Transverse colon (tissue), 4 donors: ENCODE data around the gene TMEM171. TPM values are rescaled to one million over a fixed set of nuclear protein-coding genes. Genes with fewer than 3 reads are reported as not detected.

Experiments used
- DNase-seq: peaks from one replicate; pipeline ENCODE4 v3.0.0-alpha.2; 2019
- H3K27ac ChIP-seq, 4 donors: fragments of 200-600 bp; sonication (generic); 2 replicates each; pipeline ENCODE4 v1.5.1; 2016 to 2018; ENCODE audit warnings: inconsistent platforms in 4 of 4
- H3K27me3 ChIP-seq: fragments of 200-600 bp; sonication (generic); 2 replicates; pipeline ENCODE4 v1.5.1; 2017; ENCODE audit warnings: inconsistent platforms
- H3K36me3 ChIP-seq, 4 donors: fragments of 200-600 bp; sonication (generic); 2 replicates each; pipeline ENCODE4 v1.5.1; 2017 to 2019; ENCODE audit warnings: inconsistent platforms in 4 of 4
- H3K4me1 ChIP-seq, 4 donors: fragments of 200-600 bp; sonication (generic); 2 replicates each; pipeline ENCODE4 v1.5.1; 2017 to 2020; ENCODE audit warnings: inconsistent platforms in 4 of 4
- H3K4me3 ChIP-seq, 4 donors: fragments of 200-600 bp; sonication (generic); 1 replicate in 1 of 4; 2 replicates in 3 of 4; pipeline versions ENCODE4 v1.5.1 to v1.6.1; 2017 to 2019; ENCODE audit warnings: inconsistent platforms in 4 of 4
- H3K9me3 ChIP-seq, 2 donors: fragments of 200-600 bp; sonication (generic); 2 replicates each; pipeline ENCODE4 v1.5.1; 2017 to 2019; ENCODE audit warnings: inconsistent platforms in 2 of 2
- EP300 ChIP-seq: sonication (generic); formaldehyde crosslinking; IDR thresholded peaks from one replicate; pipeline ENCODE4 v1.6.1; 2017; ENCODE audit warnings: antibody characterized with exemption, low read depth
- POLR2A ChIP-seq: fragments of 450-650 bp; IDR thresholded peaks from one replicate; pipeline ENCODE4 v1.6.1; 2016; ENCODE audit warnings: antibody characterized with exemption, mild to moderate bottlenecking, moderate library complexity
- POLR2AphosphoS5 ChIP-seq, 3 donors: sonication (generic); formaldehyde crosslinking; IDR thresholded peaks; one replicate each; pipeline ENCODE4 v1.6.1; 2016; ENCODE audit warnings: antibody characterized with exemption in 3 of 3
- WGBS, 2 donors: methylation state at CpG; one replicate each; pipeline ENCODE4 v1.1.5; 2018; ENCODE audit warnings: low coverage in 1 of 2; 5-methylcytosine and 5-hydroxymethylcytosine counted together
- in situ Hi-C, 4 donors: fragments of 200-750 bp; cut with MboI; loops; one replicate each; pipeline versions ENCODE4 v1.15.0 to v1.15.1; 2017; ENCODE audit warnings: low sequenced_read_pairs in 3 of 4, low pct_ligation_motif_present in 1 of 4, low pct_unique_long_range_greater_than_20kb in 1 of 4
- intact Hi-C: fragments of 100-400 bp; cut with DNase I; formaldehyde crosslinking; loops from one replicate; pipeline ENCODE4 v1.15.1; 2023; ENCODE audit warnings: low total_unique reads
- total RNA-seq, 4 donors: library from RNA; depleted of rRNA; stranded (reverse); fragments of >200 nt; gene quantifications; one replicate each; pipeline ENCODE4 v1.1.0, GENCODE V29; 2016
- TF ChIP-seq, protein P1 (sequence below), 5 experiments: fragments of 200-600 bp in 3 of 5; fragments of 450-650 bp in 2 of 5; sonication (generic) in 3 of 5; IDR thresholded peaks; 1 replicate in 2 of 5; 2 replicates in 3 of 5; pipeline ENCODE4 v1.5.1; 2016 to 2017; ENCODE audit warnings: antibody characterized with exemption in 5 of 5, inconsistent platforms in 3 of 5, mild to moderate bottlenecking in 2 of 5, moderate library complexity in 1 of 5

TMEM171 gene
- total RNA-seq, 4 donors from 2014 or later = 32.8 to 179 (median 114) TPM

DNA sequence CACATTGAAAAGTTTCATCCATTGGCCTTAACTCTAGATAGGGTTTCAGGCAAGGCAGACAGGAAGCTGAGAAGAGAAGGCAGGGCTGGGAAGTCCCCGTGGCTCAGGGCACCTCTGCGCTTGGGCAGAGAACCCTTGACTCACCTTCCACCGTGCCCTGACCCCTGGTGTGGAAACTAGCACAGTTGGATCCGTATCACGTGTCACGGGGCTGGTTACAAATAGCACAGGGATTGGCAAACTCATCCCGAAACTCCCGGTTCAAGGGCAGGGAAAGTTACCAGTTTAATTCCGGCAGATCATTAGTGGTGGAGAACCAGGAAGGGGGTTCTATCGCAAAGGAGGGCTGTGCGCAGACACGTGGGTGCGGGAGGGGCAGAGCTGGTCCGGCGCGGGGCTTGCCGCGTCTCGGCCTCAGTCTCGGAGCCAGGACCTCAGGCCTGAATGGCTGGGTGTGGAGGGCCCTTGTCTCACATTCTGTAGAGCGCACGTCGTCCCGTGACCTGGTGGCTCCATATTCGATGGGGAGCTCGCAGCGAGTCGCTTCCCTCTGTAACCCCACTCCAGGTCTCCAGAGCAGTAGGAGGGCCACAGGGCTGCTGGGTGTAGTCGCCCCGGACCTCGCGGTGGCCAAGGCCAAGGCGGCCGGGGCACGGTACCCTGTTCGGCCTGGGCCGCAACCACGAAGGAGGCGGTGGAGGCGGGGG is 771 bp upstream of the TMEM171 start:
- no peaks in the 10 kb centered on the region for H3K9me3 ChIP-seq
- peaks cover 18% of the 10 kb centered on the region for H3K27me3 ChIP-seq
- peak overlapping the region; percentile 84 to 94 (median 89) for H3K27ac ChIP-seq
- no peaks in the 10 kb centered on the region for H3K36me3 ChIP-seq
- WGBS, 2 donors = 31% methylated on average over 40 of the region's 40 CpGs; no CpG with 5 or more reads in 1 of the 2 donors
- peak overlapping the region in 3 of 4 donors; percentile 45 to 63 (median 61) for H3K4me3 ChIP-seq
- peaks cover 0 to 55% (median 42%) of the 10 kb centered on the region in 4 donors for H3K4me1 ChIP-seq
- intact Hi-C loops (no loop called here), in situ Hi-C loops (no loop called here)
- peak; percentile 75 for DNase-seq
- TF ChIP-seq POLR2AphosphoS5 (IDR thresholded peaks at IDR 0.05) (peak in 1 of 3 donors; percentile 46), POLR2A (peak; percentile 8), EP300 (no peak)
- TF ChIP-seq, protein P1, sequence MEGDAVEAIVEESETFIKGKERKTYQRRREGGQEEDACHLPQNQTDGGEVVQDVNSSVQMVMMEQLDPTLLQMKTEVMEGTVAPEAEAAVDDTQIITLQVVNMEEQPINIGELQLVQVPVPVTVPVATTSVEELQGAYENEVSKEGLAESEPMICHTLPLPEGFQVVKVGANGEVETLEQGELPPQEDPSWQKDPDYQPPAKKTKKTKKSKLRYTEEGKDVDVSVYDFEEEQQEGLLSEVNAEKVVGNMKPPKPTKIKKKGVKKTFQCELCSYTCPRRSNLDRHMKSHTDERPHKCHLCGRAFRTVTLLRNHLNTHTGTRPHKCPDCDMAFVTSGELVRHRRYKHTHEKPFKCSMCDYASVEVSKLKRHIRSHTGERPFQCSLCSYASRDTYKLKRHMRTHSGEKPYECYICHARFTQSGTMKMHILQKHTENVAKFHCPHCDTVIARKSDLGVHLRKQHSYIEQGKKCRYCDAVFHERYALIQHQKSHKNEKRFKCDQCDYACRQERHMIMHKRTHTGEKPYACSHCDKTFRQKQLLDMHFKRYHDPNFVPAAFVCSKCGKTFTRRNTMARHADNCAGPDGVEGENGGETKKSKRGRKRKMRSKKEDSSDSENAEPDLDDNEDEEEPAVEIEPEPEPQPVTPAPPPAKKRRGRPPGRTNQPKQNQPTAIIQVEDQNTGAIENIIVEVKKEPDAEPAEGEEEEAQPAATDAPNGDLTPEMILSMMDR (IDR thresholded peaks at IDR 0.05) = no peak

DNA sequence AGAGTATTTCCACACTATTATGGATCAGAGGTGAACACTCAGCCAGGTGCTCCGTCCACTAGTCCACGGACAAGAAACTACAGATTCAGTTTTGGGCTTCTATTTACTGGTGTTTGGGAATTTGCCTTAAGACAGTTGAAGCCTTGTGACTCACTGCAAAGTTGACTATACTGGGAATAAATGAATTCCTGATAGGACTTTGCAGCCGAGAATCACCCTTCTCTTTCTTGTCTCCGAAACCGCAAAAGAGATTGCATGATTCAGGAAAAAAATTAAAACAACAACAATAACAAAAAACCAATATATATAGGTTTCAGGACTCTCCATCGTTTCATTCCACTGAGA is 716 bp downstream of the TMEM171 start:
- DNase-seq = no peak
- H3K27ac ChIP-seq = peak overlapping the region; percentile 84 to 94 (median 89)
- intact Hi-C loops = no loop called here
- H3K36me3 ChIP-seq = no peaks in the 10 kb centered on the region
- no peak for TF ChIP-seq EP300
- TF ChIP-seq, protein P1 (IDR thresholded peaks at IDR 0.05) = no peak
- in situ Hi-C loops = no loop called here
- 21 to 54% methylated on average over 4 to 6 of the region's 6 CpGs for WGBS, 2 donors
- peak overlapping the region; percentile 39 to 63 (median 53) for H3K4me3 ChIP-seq
- peaks cover 0 to 61% (median 39%) of the 10 kb centered on the region in 4 donors for H3K4me1 ChIP-seq
- H3K27me3 ChIP-seq = peaks cover 18% of the 10 kb centered on the region
- no peaks in the 10 kb centered on the region for H3K9me3 ChIP-seq

DNA sequence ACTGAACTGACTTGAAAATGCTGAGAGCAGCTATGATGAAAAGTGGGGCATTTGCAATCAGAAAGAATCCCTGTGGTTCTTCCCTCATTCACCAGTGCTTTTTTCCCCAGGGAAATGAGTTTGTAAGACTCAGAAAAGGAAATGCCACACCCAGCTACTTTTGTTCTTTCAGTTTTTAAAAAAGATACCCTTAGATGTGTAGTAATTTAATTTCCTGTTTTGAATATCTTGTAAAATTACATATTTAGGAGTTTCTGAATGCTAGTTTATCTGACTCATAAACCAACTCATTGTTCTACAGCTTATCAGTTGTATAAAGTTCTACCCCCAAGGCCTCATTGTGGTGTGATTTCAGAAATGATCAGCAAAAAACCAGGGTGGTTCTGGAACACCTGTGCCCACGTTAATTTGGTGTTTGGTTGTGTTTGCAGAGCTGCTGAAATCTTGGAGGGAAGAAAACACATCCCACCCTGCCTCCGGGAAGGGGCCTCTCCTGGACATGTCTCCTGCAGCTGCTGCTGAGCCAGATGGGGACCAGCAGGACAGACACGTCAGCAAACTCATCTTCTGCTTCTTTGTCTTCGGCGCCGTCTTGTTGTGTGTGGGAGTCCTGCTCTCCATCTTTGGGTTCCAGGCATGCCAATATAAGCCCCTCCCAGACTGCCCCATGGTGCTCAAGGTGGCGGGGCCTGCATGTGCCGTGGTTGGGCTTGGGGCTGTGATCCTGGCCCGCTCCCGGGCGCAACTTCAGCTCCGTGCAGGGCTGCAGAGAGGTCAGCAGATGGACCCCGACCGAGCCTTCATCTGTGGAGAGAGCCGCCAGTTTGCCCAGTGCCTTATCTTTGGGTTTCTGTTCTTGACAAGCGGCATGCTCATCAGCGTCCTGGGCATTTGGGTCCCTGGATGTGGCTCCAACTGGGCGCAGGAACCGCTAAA is 2.8 kb downstream of the TMEM171 start:
- Histone ChIP-seq H3K27ac (peak overlapping the region in 3 of 4 donors; percentile 35 to 94 (median 86)), H3K4me1 (peaks cover 0 to 52% (median 36%) of the 10 kb centered on the region in 4 donors), H3K27me3 (peaks cover 18% of the 10 kb centered on the region), H3K36me3 (no peaks in the 10 kb centered on the region), H3K9me3 (no peaks in the 10 kb centered on the region), H3K4me3 (peak overlapping the region in 1 of 4 donors; percentile 63)
- intact Hi-C loops = no loop called here
- in situ Hi-C loops = no loop called here
- 33 to 81% methylated on average over 1 to 19 of the region's 19 CpGs for WGBS, 2 donors
- TF ChIP-seq POLR2AphosphoS5 (IDR thresholded peaks at IDR 0.05) (no peak), POLR2A (no peak), EP300 (no peak)
- TF ChIP-seq, protein P1 (IDR thresholded peaks at IDR 0.05) = no peak
- DNase-seq = no peak

DNA sequence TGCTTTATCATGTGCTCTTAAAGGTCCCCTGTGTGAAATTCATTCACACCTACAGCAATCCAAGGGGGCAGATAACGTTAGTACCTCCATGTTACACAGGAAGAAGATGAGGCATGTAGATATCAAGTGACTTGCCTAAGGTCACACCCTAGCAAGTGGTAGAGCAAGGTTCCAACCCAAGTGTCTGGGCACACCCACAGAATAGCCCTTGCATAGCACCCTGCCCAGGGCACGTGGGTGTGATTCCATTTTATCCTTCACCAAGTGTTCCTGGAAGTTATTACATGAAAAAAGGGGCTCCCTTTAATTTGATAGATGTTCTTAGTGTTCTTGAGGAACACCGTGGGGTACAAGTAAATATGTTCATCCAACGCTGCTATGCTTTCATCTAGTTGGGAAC is 4.9 kb downstream of the TMEM171 start:
- intact Hi-C loops = no loop called here
- TF ChIP-seq POLR2A (no peak), POLR2AphosphoS5 (IDR thresholded peaks at IDR 0.05) (peak in 1 of 3 donors; percentile 39)
- Histone ChIP-seq H3K4me3 (no peak overlapping the region), H3K36me3 (no peaks in the 10 kb centered on the region), H3K4me1 (peaks cover 0 to 40% (median 20%) of the 10 kb centered on the region in 4 donors), H3K27me3 (peaks cover 10% of the 10 kb centered on the region), H3K9me3 (no peaks in the 10 kb centered on the region), H3K27ac (peak overlapping the region in 3 of 4 donors; percentile 0 to 19 (median 8))
- 70% methylated on average over 4 of the region's 4 CpGs; no CpG with 5 or more reads in 1 of the 2 donors for WGBS, 2 donors
- DNase-seq = peak; percentile 59
- in situ Hi-C loops = no loop called here
